ENCODE measurements around the gene METAP2.
"Not testable (repeated sequence)": the region's sequence is repeated elsewhere in the genome, so short reads cannot be mapped to it uniquely, and the experiment has no call there.

METAP2 gene

GRCh38 chr12:95473884-95474659 lies at the start of gene METAP2:
TSS of gene METAP2 (plus strand) at chr12:95474152. CDS start at chr12:95474180, 28 bp downstream.
- peak; percentile 98 for DNase-seq (ENCODE audit: low read depth)

- no peak for DNase-seq (ENCODE audit: low read depth)
These were observed 49.5 kb upstream of the METAP2 start for GRCh38 chr12:95424271-95424994.

DNA sequence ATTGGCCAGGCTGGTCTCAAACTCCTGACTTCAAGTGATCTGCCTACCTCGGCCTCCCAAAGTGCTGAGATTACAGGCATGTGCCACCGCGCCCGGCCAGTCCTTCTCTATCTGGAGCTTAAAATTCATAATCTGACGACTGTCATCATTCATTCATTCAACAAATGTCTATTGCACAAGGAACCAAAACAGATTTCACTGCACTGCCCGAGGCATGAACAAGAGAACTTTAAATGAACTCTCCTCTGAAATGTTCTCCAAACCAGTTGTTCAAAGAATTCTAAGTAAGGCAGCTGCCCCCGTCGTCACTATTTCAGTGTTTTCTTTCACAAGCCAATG lies 44.8 kb upstream of the METAP2 start:
- no peak for DNase-seq (ENCODE audit: low read depth)

DNA sequence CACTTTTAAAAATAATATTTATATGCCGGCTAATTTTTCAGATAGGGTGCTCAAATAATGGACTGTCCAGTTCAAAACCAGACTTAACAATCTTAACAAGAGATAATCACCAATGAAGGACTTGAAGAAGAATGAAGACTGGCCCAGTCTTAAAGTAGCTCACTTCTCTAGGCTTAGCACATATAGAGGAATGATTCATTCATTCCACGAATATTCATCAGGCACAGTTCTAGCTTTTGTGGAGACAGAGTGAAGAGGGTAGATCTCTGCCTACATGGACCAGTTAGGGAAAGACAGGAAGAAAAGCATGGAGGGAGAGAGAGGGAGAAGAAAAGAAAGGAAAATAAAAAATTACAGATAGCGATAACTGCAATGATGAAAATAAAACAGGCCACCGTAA lies 42.8 kb upstream of the METAP2 start:
- DNase-seq (ENCODE audit: low read depth), result no peak

- no peak for DNase-seq (ENCODE audit: low read depth)
These were observed 38.6 kb upstream of the METAP2 start for GRCh38 chr12:95435355-95435754.

DNA sequence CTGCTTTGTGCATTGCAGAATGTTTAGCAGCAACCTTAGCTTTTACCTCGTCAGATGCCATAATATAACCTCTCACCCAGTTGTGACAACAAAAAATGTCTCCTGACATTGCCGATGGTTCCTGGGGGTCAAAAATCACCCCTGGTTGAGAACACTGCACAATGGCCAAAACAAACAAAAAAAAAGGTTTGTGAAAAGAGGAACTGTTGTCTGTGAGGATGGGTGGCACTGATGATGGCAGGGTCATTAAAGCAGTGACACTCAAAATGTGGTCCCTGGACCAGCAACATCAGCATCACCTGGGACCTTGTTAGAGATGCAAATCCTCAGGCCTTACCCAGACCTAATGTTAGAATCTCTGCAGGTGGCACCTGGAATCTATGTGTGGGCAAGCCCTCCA lies 36.4 kb upstream of the METAP2 start:
- no peak for DNase-seq (ENCODE audit: low read depth)

- DNase-seq (ENCODE audit: low read depth), result no peak
These were observed 34.3 kb upstream of the METAP2 start for GRCh38 chr12:95439461-95440230.

GRCh38 chr12:95440401-95440800 lies 33.6 kb upstream of the METAP2 start:
- peak; percentile 63 for DNase-seq (ENCODE audit: low read depth)

DNA sequence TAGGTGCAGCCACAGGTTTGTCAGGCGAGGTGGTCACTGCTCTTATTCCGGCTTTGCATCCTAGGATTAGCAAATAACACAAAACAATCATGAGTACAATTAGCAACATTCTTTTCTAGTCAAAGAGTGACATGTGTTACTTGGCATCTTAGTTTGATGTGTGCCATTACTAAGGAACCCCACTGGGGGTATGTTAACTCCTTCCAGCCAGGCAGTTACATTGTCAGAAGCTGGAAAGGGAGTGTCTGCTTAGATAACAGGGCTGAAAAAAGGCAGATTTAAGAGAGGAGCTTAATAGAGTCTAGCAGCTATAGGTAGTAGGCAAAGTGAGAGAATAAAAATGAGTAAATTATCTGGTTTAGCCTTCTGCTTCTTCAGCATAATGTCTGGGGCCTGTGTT lies 30.5 kb upstream of the METAP2 start:
- no peak for DNase-seq (ENCODE audit: low read depth)

- not testable (repeated sequence) for DNase-seq (ENCODE audit: low read depth)
These were observed 28.9 kb upstream of the METAP2 start for GRCh38 chr12:95445099-95445498.

DNA sequence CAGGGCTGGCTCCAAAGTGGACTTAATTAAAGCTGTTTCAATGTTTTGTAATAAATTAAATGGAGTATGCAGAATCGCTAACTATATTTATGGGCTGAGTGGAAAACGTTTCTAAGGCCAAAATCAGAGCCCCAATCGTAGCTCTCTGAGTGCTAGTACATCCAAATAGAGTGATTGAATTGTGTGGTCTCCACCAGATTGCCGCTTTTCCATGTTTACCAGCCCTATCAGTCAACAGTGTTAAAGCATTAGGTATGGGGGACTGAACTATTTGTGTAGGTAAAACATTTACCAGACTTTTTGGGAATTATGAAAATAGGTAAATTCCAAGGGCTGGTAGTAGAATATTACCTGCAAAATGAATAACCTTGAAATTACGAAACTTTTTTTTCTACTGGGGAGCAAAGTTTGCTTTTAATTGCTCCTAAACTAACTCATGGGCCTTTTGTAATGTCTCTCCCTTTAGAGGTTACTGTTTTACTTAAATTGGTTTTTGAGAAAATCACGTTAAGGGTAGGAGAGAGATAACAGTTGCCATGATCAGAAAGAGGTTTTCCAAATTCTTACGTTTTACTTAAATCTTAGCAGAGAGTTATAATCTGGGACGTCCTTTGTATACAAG lies 28.0 kb upstream of the METAP2 start:
- no peak for DNase-seq (ENCODE audit: low read depth)

DNA sequence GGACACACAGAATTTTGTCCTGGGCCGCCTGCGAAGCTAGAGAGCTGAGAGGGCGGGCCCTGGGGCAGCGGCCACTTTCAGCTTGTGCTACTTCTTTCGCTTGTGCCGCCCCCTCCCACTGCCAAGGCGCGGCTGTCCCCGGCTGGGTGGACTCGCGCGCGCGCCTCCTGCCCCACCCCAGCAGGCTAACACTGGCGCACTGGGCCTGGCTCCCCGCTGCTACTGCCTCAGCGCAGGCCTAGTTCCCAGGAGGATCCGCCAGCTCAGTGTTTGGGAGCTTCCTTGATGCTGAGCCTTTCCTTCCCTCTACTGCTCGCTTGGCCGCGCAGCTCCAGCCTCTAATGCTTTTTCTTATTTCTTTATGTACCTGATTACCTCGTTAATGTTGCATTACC lies 27.4 kb upstream of the METAP2 start:
- no peak for DNase-seq (ENCODE audit: low read depth)

DNA sequence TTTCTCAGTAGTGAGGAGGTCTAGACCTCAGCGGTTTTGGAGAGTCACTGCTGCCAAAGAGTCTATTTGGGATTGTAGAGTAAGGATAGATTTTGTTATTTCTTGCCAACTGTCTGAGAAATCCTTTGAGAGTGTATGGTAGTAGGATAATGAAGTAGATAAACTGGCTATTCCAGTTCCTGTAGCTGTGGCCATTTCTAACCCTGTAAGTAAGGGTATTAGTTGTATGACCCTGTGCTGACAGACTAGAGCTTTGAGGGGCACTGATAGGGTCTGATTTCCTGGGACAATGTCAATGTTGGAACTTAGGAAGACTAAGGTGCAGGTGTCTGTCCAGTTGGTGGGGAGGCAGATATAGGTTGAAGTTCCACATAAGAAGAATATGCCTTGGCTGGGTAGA lies 24.3 kb upstream of the METAP2 start:
- not testable (repeated sequence) for DNase-seq (ENCODE audit: low read depth)

DNA sequence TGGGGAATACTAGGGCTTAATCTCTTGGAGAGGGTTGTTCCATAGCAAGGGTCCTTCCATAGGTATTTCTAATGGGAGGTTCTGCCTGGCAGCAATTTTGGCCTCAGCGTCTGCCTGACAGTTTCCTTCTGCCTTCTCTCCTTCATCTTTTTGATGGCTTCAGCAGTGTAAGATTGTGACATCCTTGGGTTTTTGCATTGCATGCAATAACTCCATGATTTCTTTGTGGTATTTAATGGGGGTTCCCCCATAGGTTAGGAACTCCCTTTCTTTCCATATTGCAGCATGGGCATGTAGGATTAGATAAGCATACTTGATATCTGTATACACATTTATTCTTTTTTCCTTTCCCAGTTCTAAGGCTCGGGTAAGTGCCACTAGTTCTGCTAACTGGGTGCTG lies 21.5 kb upstream of the METAP2 start:
- DNase-seq (ENCODE audit: low read depth), result not testable (repeated sequence)

DNA sequence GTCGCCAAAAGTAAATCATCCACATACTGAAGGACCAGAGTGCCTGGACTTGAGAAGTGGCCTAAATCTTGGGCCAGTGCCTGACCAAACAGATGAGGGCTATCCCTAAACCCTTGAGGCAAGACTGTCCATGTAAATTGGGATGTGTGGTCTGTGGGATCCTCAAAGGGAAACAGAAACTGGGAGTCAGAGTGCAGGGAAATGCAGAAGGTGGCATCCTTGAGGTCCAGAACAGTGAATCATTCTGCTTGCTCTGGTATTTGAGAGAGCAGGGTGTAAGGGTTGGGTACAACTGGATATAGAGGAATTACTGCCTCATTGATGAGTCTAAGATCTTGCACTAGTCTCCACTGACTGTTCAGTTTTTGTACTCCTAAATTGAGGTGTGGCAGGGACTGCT lies 20.1 kb upstream of the METAP2 start:
- peak; percentile 73 for DNase-seq (ENCODE audit: low read depth)

- peak; percentile 10 for DNase-seq (ENCODE audit: low read depth)
These were observed 19.2 kb upstream of the METAP2 start for GRCh38 chr12:95454780-95455215.

- peak; percentile 24 for DNase-seq (ENCODE audit: low read depth)
These were observed 16.3 kb upstream of the METAP2 start for GRCh38 chr12:95457605-95458004.

GRCh38 chr12:95458761-95459160 lies 15.2 kb upstream of the METAP2 start:
- no peak for DNase-seq (ENCODE audit: low read depth)

DNA sequence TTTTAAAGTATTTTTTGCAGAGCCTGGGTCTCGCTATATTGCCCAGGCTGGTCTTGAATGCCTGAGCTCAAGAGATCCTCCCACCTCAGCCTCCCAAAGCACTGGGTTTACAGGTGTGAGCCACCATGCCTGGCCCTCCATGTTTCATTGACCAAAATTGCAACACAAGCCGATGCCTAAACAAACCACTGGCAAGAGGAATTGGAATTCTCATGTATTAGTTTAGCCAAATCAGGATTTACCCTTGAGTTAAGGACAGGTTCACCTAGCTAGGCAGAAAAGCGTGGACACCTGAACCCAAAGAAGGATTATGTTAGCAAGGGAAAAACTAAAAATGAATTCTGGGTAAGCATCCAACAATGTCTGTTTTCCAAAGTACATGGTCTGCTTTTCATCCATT lies 14.6 kb upstream of the METAP2 start:
- no peak for DNase-seq (ENCODE audit: low read depth)

- no peak for DNase-seq (ENCODE audit: low read depth)
These were observed 13.8 kb upstream of the METAP2 start for GRCh38 chr12:95460105-95460504.

DNA sequence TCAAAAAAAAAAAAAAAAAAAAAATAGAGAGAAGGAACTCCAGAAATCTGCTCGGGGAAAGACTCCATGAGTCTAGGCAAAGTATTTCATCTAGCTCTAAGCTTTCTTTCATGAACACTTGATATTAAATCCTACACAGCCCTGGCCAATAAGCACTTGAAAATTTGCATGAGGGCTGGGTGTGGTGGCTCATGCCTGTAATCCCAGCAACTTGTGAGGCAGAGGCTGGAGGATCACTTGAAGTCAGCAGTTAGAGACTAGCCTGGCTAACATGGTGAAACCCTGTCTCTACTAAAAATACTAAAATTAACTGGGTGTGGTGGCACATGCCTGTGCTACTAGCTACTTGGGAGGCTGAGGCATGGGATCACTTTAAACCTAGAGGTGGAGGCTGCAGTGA lies 13.1 kb upstream of the METAP2 start:
- no peak for DNase-seq (ENCODE audit: low read depth)

DNA sequence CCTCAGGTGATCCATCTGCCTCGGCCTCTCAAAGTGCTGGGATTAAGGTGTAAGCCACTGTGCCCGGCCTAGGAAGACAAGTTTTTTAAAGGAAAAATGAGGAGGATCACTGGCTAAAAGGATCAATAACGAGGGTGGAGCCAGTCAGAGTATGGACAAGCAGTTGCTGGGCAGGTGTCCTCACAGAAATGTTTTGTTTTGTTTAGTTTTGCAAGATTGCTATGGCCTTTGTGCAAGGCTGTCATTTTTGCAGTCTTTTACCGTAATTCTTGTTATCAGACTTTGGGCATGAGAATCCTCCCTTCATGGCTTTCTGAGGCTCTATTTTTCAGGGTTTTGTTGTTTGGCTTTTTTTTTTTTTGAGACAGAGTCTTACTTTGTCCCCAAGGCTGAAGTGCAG lies 11.9 kb upstream of the METAP2 start:
- DNase-seq (ENCODE audit: low read depth), result no peak

All from ELR (cell line).